GM12875 (cell line): ENCODE results near the gene CERS6.

Source experiments
- H3K4me3 ChIP-seq: one replicate; pipeline ENCODE4 v1.5.1; 2011; ENCODE audit warnings: low read depth, low read length, control low read depth
- CTCF ChIP-seq: IDR thresholded peaks from 2 replicates; pipeline ENCODE4 v1.5.1; 2011; ENCODE audit warnings: low read depth, mild to moderate bottlenecking, control low read depth, inconsistent platforms, low read length, moderate library complexity, borderline replicate concordance; ENCODE audit not compliant: insufficient read depth

CERS6 gene

GRCh38 chr2:168620554-168620953 lies 164.5 kb downstream of the CERS6 start:
- no peak for TF ChIP-seq CTCF
- no peak overlapping the region for H3K4me3 ChIP-seq

- no peak overlapping the region for H3K4me3 ChIP-seq
- TF ChIP-seq CTCF, result no peak
Observed at GRCh38 chr2:168622559-168622958, 166.5 kb downstream of the CERS6 start.

- H3K4me3 ChIP-seq, result no peak overlapping the region
- no peak for TF ChIP-seq CTCF
Observed at GRCh38 chr2:168624028-168624427, 168.0 kb downstream of the CERS6 start.

GRCh38 chr2:168626096-168626495 lies 170.0 kb downstream of the CERS6 start:
- no peak for TF ChIP-seq CTCF
- H3K4me3 ChIP-seq, result no peak overlapping the region

GRCh38 chr2:168626647-168627046 lies 170.6 kb downstream of the CERS6 start:
- H3K4me3 ChIP-seq, result no peak overlapping the region
- TF ChIP-seq CTCF, result no peak

- TF ChIP-seq CTCF, result no peak
- H3K4me3 ChIP-seq, result no peak overlapping the region
Observed at GRCh38 chr2:168632709-168633121, 176.6 kb downstream of the CERS6 start.

GRCh38 chr2:168633200-168633599 lies 177.1 kb downstream of the CERS6 start:
- TF ChIP-seq CTCF, result no peak

More at GRCh38 chr2:168633200-168633599, 177.1 kb downstream of the CERS6 start:
- H3K4me3 ChIP-seq, result no peak overlapping the region
